Chondrocyte (in vitro differentiated cells): Measurements from ENCODE around the gene ADCY3. TPM values are rescaled to one million over a fixed set of nuclear protein-coding genes. Genes with fewer than 3 reads are reported as not detected.
A peak's percentile ranks its signal among the peaks of the same experiment; 100 is the strongest.

ENCODE experiments used
- DNase-seq: peaks from one replicate; pipeline ENCODE4 v3.0.0; 2021; ENCODE audit warnings: mixed read lengths, low spot score
- H3K27ac Mint-ChIP-seq: one replicate; pipeline ENCODE4 v1.8.0; 2021; ENCODE audit warnings: mild to moderate bottlenecking, moderate library complexity, mixed read lengths; ENCODE audit not compliant: unreplicated experiment
- H3K27me3 Mint-ChIP-seq: 2 replicates; pipeline ENCODE4 v1.8.0; 2021; ENCODE audit warnings: low read depth, mixed read lengths
- H3K36me3 Mint-ChIP-seq: 2 replicates; pipeline ENCODE4 v1.8.0; 2021; ENCODE audit warnings: low read depth, mixed read lengths
- H3K4me1 Mint-ChIP-seq: 2 replicates; pipeline ENCODE4 v1.8.0; 2021; ENCODE audit warnings: low read depth, mild to moderate bottlenecking, mixed read lengths
- H3K4me3 Mint-ChIP-seq: one replicate; pipeline ENCODE4 v1.8.0; 2021; ENCODE audit warnings: mild to moderate bottlenecking, moderate library complexity, mixed read lengths; ENCODE audit not compliant: unreplicated experiment
- H3K9me3 Mint-ChIP-seq: 2 replicates; pipeline ENCODE4 v1.8.0; 2021; ENCODE audit warnings: low read depth, mixed read lengths
- total RNA-seq: library from RNA; stranded (reverse); gene quantifications from 3 replicates; pipeline ENCODE4 v1.2.1, GENCODE V29; 2021
- TF ChIP-seq, protein P1 (sequence below): fragments of 200-600 bp; sonication (generic); IDR thresholded peaks from 2 replicates; pipeline ENCODE4 v1.5.0; 2021; ENCODE audit warnings: antibody characterized with exemption, mild to moderate bottlenecking, moderate library complexity

ADCY3 gene
- total RNA-seq, 1 donor from 2014 or later: 69.3 TPM

DNA sequence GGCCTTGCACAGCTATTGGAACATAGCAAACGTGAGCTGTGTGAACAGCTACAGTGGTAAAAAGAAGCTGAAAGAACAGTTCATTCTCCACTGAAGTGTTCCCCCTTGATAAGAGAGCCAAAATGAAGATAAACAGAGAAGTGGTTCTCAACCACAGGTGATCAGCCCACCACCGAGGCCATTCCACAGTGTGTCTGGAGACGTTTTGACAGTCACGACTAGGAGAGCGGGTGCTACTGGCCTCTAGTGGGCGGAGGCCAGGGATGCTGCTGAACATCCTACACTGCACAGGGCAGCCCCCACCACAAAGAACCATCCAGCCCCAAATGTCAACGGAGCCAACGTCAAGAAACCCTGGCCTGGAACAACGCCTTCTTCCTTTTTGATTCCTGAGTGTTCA lies 38.4 kb downstream of the ADCY3 start:
- Mint-ChIP-seq H3K36me3 (peaks cover 4% of the 10 kb centered on the region), H3K27ac (no peak overlapping the region), H3K9me3 (no peaks in the 10 kb centered on the region), H3K27me3 (no peaks in the 10 kb centered on the region), H3K4me1 (peaks cover 27% of the 10 kb centered on the region), H3K4me3 (no peak overlapping the region)
- DNase-seq: no peak
- TF ChIP-seq, protein P1, sequence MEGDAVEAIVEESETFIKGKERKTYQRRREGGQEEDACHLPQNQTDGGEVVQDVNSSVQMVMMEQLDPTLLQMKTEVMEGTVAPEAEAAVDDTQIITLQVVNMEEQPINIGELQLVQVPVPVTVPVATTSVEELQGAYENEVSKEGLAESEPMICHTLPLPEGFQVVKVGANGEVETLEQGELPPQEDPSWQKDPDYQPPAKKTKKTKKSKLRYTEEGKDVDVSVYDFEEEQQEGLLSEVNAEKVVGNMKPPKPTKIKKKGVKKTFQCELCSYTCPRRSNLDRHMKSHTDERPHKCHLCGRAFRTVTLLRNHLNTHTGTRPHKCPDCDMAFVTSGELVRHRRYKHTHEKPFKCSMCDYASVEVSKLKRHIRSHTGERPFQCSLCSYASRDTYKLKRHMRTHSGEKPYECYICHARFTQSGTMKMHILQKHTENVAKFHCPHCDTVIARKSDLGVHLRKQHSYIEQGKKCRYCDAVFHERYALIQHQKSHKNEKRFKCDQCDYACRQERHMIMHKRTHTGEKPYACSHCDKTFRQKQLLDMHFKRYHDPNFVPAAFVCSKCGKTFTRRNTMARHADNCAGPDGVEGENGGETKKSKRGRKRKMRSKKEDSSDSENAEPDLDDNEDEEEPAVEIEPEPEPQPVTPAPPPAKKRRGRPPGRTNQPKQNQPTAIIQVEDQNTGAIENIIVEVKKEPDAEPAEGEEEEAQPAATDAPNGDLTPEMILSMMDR: peak; percentile 42

DNA sequence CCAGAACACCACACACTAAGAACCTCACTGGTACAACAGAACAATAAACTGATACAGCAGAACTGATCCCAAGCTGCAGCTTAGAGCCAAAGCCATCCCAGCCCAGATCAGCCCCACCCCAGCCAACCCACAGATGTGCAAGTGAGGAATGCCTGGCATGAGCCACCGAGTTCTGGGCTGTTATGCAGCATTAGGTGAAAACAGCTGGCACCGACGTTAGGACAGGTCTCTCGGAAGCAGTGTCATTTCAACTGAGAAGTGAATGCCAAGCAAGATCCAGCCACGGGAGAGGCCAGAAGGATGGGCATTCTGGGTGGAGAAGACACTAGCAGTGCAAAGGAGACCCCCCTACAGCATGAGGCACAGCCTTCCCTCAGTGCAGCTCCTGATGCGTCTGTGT lies 38.9 kb downstream of the ADCY3 start:
- Mint-ChIP-seq H3K27ac (no peak overlapping the region), H3K27me3 (no peaks in the 10 kb centered on the region), H3K4me1 (peaks cover 22% of the 10 kb centered on the region), H3K36me3 (peaks cover 4% of the 10 kb centered on the region), H3K9me3 (no peaks in the 10 kb centered on the region), H3K4me3 (no peak overlapping the region)
- TF ChIP-seq, protein P1: no peak
- DNase-seq: no peak

DNA sequence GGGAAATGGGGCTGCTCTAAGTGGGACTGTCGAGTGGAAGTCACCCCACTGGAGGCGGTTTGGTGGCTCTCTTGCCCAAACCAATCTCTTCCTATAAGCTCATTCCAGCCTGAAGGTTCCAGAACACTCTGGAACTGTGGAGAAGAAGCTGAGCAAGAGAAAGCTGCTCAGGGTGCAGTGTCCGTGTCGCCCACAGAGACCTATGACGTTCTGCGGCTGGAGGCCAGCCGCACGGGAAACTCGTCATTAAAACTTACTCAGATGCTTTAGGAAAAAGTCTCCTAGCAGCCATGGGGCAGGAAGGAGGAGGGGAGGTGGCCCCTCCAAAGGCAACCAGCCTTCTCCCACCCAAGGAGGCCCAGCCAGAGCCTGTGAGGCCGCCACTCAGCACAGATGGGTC lies 41.7 kb downstream of the ADCY3 start:
- Mint-ChIP-seq H3K27me3 (no peaks in the 10 kb centered on the region), H3K9me3 (no peaks in the 10 kb centered on the region), H3K27ac (no peak overlapping the region), H3K4me1 (peaks cover 9% of the 10 kb centered on the region), H3K36me3 (no peaks in the 10 kb centered on the region), H3K4me3 (no peak overlapping the region)
- TF ChIP-seq, protein P1: no peak
- no peak for DNase-seq

DNA sequence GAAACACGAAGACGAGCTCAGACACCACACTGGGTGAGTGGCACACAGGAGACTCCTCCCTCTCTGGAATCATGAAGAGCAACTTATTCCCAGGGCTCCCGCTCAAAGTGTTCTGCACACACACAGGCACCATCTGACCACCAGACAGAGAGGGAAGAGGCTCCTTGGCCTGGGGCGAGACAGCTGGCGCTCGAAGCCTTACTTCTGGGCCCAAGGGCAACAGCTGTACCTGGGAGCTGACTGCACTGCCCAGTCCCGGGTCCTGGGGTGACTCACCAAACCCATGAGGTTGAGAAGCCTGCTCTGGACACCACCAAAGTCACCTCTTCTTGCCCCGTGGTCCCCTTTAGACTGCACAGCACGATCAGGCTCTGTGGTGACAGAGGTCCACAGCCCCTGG lies 42.4 kb downstream of the ADCY3 start:
- no peaks in the 10 kb centered on the region for H3K9me3 Mint-ChIP-seq
- H3K4me3 Mint-ChIP-seq: no peak overlapping the region
- peaks cover 9% of the 10 kb centered on the region for H3K4me1 Mint-ChIP-seq
- no peak for DNase-seq
- no peaks in the 10 kb centered on the region for H3K36me3 Mint-ChIP-seq
- H3K27ac Mint-ChIP-seq: no peak overlapping the region
- TF ChIP-seq, protein P1: no peak
- H3K27me3 Mint-ChIP-seq: no peaks in the 10 kb centered on the region

DNA sequence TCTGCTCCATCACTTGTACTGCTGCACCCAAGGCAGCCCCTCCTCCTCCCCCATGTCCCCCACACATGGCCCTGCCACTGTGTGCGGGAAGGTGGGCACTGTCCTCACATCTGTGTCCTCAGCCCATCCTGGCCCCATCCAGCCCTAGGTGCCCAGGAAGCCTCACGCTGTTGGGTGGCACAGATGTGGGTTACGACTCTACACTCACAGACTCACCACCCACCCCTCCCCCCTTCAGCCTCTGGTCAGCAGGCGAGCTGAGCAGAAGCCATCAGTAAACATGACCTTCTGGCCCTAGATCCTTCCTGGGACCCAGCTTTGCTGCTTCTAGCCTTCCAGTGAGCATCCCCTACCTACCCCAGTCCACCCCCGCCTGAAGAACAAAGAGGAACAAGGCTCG lies 43.0 kb downstream of the ADCY3 start:
- Mint-ChIP-seq H3K36me3 (no peaks in the 10 kb centered on the region), H3K9me3 (no peaks in the 10 kb centered on the region), H3K4me1 (peaks cover 15% of the 10 kb centered on the region), H3K4me3 (no peak overlapping the region), H3K27me3 (no peaks in the 10 kb centered on the region), H3K27ac (no peak overlapping the region)
- TF ChIP-seq, protein P1: no peak
- DNase-seq: no peak
